ENCODE measurements around the gene ABO.
"Not testable (repeated sequence)": the region's sequence is repeated elsewhere in the genome, so short reads cannot be mapped to it uniquely, and the experiment has no call there.

Gene ABO

GRCh38 chr9:133275105-133276000 is at the start of gene ABO:
TSS of gene ABO (minus strand) at chr9:133275201.
- no peak for DNase-seq

- no peak for DNase-seq
Observed at GRCh38 chr9:133323991-133324703, 49.1 kb upstream of the ABO start.

GRCh38 chr9:133323211-133323610 is 48.2 kb upstream of the ABO start:
- no peak for DNase-seq

- DNase-seq = no peak
Observed at GRCh38 chr9:133322701-133323100, 47.7 kb upstream of the ABO start.

GRCh38 chr9:133321411-133321935 is 46.5 kb upstream of the ABO start:
- no peak for DNase-seq

- no peak for DNase-seq
Observed at GRCh38 chr9:133320421-133320881, 45.5 kb upstream of the ABO start.

- DNase-seq = not testable (repeated sequence)
Observed at GRCh38 chr9:133317551-133317950, 42.5 kb upstream of the ABO start.

GRCh38 chr9:133315997-133316396 is 41.0 kb upstream of the ABO start:
- DNase-seq = no peak

GRCh38 chr9:133309608-133310007 is 34.6 kb upstream of the ABO start:
- DNase-seq = no peak

GRCh38 chr9:133307301-133307700 is 32.3 kb upstream of the ABO start:
- DNase-seq = no peak

- DNase-seq = no peak
Observed at GRCh38 chr9:133306242-133307204, 31.5 kb upstream of the ABO start.

- no peak for DNase-seq
Observed at GRCh38 chr9:133305731-133306130, 30.7 kb upstream of the ABO start.

- DNase-seq = no peak
Observed at GRCh38 chr9:133304477-133305377, 29.7 kb upstream of the ABO start.

- DNase-seq = no peak
Observed at GRCh38 chr9:133304158-133304470, 29.1 kb upstream of the ABO start.

GRCh38 chr9:133303266-133304157 is 28.5 kb upstream of the ABO start:
- DNase-seq = no peak

GRCh38 chr9:133301253-133302230 is 26.5 kb upstream of the ABO start:
- no peak for DNase-seq

GRCh38 chr9:133299996-133300395 is 25.0 kb upstream of the ABO start:
- DNase-seq = not testable (repeated sequence)

- no peak for DNase-seq
Observed at GRCh38 chr9:133294257-133294656, 19.3 kb upstream of the ABO start.

- DNase-seq = no peak
Observed at GRCh38 chr9:133290751-133291302, 15.8 kb upstream of the ABO start.

All from activated CD4-positive, alpha-beta T cell treated with anti-CD3 and anti-CD28 coated beads, Interleukin-2, amount 50 U/mL, for 48 hours (primary cell).